HL-60 (cell line): Measurements from ENCODE around the gene RANBP3.

ENCODE experiments used
- DNase-seq, 2 experiments: peaks; one replicate each; pipeline ENCODE4 v3.0.0-alpha.2; 2010 to 2020; ENCODE audit warnings: low read depth in 1 of 2, low spot score in 1 of 2
- H3K27ac ChIP-seq: fragments of 250-450 bp; sonication (Bioruptor Pico); replicated peaks from 2 replicates; pipeline ENCODE4 v1.5.1; 2020; ENCODE audit warnings: mild to moderate bottlenecking, moderate library complexity
- H3K27me3 ChIP-seq: fragments of 250-450 bp; sonication (Bioruptor Pico); 2 replicates; pipeline ENCODE4 v1.5.1; 2021; ENCODE audit warnings: mild to moderate bottlenecking, moderate library complexity; ENCODE audit not compliant: insufficient read depth, poor library complexity, severe bottlenecking
- H3K4me3 ChIP-seq: replicated peaks from 2 replicates; pipeline ENCODE4 v1.5.1; 2011; ENCODE audit warnings: mild to moderate bottlenecking, control low read depth, low read length; ENCODE audit not compliant: insufficient read depth
- GABPA ChIP-seq: IDR thresholded peaks from 2 replicates; pipeline ENCODE4 v1.6.1; 2012; ENCODE audit warnings: low read depth
- POLR2AphosphoS5 ChIP-seq: IDR thresholded peaks from 2 replicates; pipeline ENCODE4 v1.6.1; 2012; ENCODE audit warnings: low read depth
- SPI1 ChIP-seq: IDR thresholded peaks from 2 replicates; pipeline ENCODE4 v1.6.1; 2012; ENCODE audit warnings: low read depth, mild to moderate bottlenecking, borderline replicate concordance
- TF ChIP-seq, protein P1 (sequence below): IDR thresholded peaks from one replicate; pipeline ENCODE4 v1.5.1; 2011; ENCODE audit warnings: low read length, control low read depth, inconsistent platforms; ENCODE audit not compliant: insufficient read depth
- TF ChIP-seq, protein P2 (sequence below): IDR thresholded peaks from 2 replicates; pipeline ENCODE4 v1.6.1; 2012; ENCODE audit warnings: low read depth; ENCODE audit not compliant: insufficient replicate concordance

Gene RANBP3

DNA sequence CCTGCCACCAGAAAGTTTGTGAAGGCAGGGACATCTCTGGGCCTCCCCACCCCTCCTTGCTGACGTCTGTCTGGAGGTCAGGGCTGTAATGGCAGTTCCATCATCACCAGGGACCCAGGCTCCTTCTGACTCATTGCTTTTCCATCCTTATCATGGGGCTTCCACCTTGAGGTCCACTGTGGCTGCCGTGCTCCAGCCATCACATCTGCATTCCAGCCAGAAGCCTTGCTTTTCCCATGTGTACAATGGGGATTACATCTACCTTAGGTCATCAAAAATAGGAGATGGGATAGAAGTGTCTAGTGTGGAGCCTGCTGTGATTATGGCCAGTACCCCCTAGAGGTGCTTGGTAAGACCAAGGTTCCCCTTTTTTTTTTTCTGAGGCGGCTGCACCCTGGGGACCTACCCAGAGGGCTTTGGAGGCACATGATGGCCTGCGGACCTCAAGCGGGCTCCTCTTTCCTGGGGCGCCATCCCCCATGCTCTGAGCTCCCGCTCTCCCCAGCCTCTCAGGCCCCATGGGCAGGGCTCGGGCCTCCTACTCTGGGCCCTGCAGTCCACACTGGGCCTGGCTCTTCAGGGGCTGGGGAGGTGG, 13.4 kb upstream of the RANBP3 start:
- DNase-seq: no peak
- TF ChIP-seq, protein P1, sequence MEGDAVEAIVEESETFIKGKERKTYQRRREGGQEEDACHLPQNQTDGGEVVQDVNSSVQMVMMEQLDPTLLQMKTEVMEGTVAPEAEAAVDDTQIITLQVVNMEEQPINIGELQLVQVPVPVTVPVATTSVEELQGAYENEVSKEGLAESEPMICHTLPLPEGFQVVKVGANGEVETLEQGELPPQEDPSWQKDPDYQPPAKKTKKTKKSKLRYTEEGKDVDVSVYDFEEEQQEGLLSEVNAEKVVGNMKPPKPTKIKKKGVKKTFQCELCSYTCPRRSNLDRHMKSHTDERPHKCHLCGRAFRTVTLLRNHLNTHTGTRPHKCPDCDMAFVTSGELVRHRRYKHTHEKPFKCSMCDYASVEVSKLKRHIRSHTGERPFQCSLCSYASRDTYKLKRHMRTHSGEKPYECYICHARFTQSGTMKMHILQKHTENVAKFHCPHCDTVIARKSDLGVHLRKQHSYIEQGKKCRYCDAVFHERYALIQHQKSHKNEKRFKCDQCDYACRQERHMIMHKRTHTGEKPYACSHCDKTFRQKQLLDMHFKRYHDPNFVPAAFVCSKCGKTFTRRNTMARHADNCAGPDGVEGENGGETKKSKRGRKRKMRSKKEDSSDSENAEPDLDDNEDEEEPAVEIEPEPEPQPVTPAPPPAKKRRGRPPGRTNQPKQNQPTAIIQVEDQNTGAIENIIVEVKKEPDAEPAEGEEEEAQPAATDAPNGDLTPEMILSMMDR: no peak
- TF ChIP-seq, protein P2, sequence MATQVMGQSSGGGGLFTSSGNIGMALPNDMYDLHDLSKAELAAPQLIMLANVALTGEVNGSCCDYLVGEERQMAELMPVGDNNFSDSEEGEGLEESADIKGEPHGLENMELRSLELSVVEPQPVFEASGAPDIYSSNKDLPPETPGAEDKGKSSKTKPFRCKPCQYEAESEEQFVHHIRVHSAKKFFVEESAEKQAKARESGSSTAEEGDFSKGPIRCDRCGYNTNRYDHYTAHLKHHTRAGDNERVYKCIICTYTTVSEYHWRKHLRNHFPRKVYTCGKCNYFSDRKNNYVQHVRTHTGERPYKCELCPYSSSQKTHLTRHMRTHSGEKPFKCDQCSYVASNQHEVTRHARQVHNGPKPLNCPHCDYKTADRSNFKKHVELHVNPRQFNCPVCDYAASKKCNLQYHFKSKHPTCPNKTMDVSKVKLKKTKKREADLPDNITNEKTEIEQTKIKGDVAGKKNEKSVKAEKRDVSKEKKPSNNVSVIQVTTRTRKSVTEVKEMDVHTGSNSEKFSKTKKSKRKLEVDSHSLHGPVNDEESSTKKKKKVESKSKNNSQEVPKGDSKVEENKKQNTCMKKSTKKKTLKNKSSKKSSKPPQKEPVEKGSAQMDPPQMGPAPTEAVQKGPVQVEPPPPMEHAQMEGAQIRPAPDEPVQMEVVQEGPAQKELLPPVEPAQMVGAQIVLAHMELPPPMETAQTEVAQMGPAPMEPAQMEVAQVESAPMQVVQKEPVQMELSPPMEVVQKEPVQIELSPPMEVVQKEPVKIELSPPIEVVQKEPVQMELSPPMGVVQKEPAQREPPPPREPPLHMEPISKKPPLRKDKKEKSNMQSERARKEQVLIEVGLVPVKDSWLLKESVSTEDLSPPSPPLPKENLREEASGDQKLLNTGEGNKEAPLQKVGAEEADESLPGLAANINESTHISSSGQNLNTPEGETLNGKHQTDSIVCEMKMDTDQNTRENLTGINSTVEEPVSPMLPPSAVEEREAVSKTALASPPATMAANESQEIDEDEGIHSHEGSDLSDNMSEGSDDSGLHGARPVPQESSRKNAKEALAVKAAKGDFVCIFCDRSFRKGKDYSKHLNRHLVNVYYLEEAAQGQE: no peak
- TF ChIP-seq POLR2AphosphoS5 (no peak), GABPA (no peak), SPI1 (no peak)
- Histone ChIP-seq H3K4me3 (no peak overlapping the region), H3K27ac (no peak overlapping the region), H3K27me3 (no peaks in the 10 kb centered on the region)

DNA sequence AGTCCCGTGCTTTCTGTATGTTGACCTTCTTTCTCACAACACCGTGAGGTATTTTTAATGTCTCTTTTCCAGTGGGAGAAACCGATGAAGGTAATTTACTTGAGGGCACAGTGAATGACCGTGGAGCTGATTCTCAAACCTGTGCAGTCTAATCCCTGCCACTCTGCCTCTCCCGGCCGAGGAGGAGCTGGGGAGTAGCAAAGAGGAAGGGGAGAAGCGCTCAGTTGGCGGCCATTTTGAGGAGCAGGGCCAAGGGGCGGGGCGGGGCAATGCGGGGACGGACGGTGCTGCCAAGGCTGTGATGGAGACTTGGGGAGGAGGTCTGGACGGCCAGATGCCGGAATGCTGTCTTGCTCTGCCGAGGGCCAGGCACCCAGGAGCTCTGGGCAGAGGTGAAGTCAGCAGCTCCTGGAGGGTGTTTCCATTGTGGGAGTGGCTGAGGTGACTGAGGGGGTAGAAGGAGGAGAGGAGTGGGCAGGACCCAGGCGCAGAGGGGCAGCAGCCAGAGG, 12.4 kb upstream of the RANBP3 start:
- Histone ChIP-seq H3K27ac (no peak overlapping the region), H3K4me3 (no peak overlapping the region), H3K27me3 (no peaks in the 10 kb centered on the region)
- TF ChIP-seq GABPA: no peak
- TF ChIP-seq, protein P1: no peak
- TF ChIP-seq, protein P2: no peak
- no peak for TF ChIP-seq POLR2AphosphoS5
- no peak for TF ChIP-seq SPI1
- no peak for DNase-seq

DNA sequence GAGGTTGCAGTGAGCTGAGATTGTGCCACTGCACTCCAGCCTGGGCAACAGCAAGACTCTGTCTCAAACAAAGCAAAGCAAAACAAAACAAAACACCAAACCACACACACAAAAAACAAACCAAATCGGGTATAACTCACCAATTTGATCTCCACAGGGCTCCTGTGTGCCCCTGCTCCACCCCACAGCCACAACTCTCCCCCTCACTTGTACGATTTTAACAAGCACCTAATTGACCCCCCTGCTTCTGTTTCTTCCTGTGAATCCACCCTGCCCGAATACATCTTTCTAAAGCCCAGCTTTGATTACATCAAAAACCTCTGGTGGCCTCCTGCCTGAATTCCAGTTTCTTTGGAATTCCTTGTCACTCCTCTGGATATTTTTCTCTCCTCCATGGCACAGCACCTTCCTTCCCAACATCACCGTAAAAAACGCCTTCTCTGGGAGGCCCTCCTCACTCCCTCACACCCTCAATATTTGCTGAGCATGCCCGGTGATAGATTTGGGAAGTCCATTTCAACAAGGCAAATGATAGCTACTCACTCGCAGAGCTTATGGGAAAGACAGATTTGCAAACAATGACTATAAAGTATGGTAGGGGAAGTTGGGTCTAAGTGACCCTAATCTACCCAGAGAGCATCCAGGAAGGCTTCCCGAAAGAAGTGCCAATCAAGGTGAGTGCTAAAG, 11.6 kb upstream of the RANBP3 start:
- Histone ChIP-seq H3K27ac (no peak overlapping the region), H3K27me3 (no peaks in the 10 kb centered on the region), H3K4me3 (no peak overlapping the region)
- TF ChIP-seq, protein P1: no peak
- TF ChIP-seq SPI1 (no peak), GABPA (no peak), POLR2AphosphoS5 (no peak)
- TF ChIP-seq, protein P2: no peak
- no peak for DNase-seq
